T-helper 17 cell (primary cell): Measurements from ENCODE around the gene PHETA2. TPM values are rescaled to one million over a fixed set of nuclear protein-coding genes. Genes with fewer than 3 reads are reported as not detected.

Experiments
- ATAC-seq: fragments of 150-1000 bp; cut with Tn5 transposase; 2 replicates; pipeline ENCODE4 v1.10.0; 2021; ENCODE audit warnings: mild to moderate bottlenecking, moderate library complexity
- DNase-seq, 3 donors: peaks; one replicate each; pipeline versions ENCODE4 v3.0.0 to v3.0.0-alpha.2; 2020 to 2021
- H3K9me3 ChIP-seq: one replicate; pipeline ENCODE4 v1.7.0; 2013; ENCODE audit warnings: low read length, mild to moderate bottlenecking; ENCODE audit not compliant: control insufficient read depth, poor library complexity, severe bottlenecking
- H3K27ac Mint-ChIP-seq: one replicate; pipeline ENCODE4 v1.8.0; 2022; ENCODE audit warnings: mild to moderate bottlenecking, moderate library complexity, mixed read lengths
- H3K27me3 Mint-ChIP-seq: one replicate; pipeline ENCODE4 v1.8.0; 2022; ENCODE audit warnings: mixed read lengths
- H3K36me3 Mint-ChIP-seq: one replicate; pipeline ENCODE4 v1.8.0; 2022; ENCODE audit warnings: low read depth, mixed read lengths
- H3K4me1 Mint-ChIP-seq: one replicate; pipeline ENCODE4 v1.8.0; 2022; ENCODE audit warnings: mild to moderate bottlenecking, mixed read lengths
- H3K4me3 Mint-ChIP-seq: one replicate; pipeline ENCODE4 v1.8.0; 2022; ENCODE audit warnings: mild to moderate bottlenecking, moderate library complexity, mixed read lengths
- total RNA-seq, 4 donors: library from RNA in 2 of 4; stranded (reverse) in 2 of 4; gene quantifications; one replicate each; pipeline ENCODE4 v1.2.3 and lab custom pipeline; 2022 to 2026

PHETA2 gene
- total RNA-seq, 2 donors from 2014 or later = 0.90 to 2.1 TPM

DNA sequence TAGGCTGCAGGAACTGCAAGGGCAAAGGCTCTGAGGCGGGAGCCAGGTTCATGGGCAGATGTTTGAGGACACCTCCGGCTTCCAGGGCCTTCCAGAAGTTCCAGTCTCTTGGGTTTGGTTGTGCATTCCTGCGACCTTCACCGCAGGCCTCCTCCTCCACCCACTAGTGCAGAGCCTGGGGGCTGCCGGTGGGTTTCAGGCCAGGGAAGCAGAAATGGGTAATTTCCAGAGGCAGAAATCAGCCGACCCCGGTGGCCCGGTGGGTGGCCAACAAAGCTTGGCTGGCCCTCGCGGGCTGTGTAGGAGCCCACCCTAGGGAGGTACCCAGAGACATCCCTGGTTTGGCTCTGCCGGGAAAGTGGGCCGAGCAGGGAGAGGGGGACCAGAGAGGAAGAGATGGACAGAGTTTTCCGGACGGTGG, 417 bp upstream of the PHETA2 start:
- H3K27ac Mint-ChIP-seq = peak overlapping the region; percentile 86
- no peaks in the 10 kb centered on the region for H3K36me3 Mint-ChIP-seq
- H3K9me3 ChIP-seq = no peaks in the 10 kb centered on the region
- peaks cover 26% of the 10 kb centered on the region for H3K4me1 Mint-ChIP-seq
- no peaks in the 10 kb centered on the region for H3K27me3 Mint-ChIP-seq
- H3K4me3 Mint-ChIP-seq = peak overlapping the region; percentile 84
- DNase-seq = no peak
- ATAC-seq = no peak

DNA sequence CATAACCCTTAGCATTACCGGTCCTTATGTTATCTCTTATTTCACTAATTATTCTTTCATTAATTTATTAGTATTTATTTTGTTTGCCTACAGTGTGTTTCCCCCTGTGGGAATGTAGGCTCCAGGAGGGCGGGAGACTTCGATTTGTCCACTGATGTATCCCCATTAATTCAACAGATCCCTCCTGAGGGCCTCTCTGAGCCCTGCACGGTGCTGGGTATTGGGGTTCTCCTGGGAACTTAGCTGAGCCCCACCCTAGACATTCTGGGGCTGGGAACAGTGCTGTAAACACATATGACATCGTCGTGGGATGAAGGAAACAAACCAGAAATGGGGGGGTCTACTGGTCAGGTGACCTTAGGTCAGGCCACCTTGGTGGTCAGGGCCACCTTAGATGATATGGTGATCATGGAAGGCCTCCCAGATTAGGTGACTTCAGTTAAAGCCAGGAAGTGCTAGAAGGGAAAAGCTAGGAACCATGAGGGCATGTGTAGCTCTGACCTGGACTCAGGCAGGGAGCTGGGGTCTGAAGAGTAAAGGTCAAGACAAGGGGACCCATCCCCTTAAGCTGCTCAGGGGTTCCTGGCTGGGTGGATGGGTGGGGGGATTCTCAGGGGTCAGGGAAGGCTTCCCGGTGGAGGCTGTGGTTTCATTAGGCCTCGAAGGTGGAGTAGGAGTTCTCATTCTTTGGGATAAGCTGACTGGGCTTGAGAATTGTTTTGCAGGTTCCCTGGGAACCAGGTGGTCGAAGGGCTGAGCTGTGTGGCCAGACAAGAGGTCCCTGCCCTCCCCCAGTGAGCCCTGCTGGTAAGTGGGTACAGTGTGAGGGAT, 1.0 kb downstream of the PHETA2 start:
- H3K27me3 Mint-ChIP-seq = no peaks in the 10 kb centered on the region
- ATAC-seq = no peak
- peak overlapping the region; percentile 67 for H3K4me3 Mint-ChIP-seq
- H3K9me3 ChIP-seq = no peaks in the 10 kb centered on the region
- no peak for DNase-seq
- H3K27ac Mint-ChIP-seq = peak overlapping the region; percentile 84
- peaks cover 29% of the 10 kb centered on the region for H3K4me1 Mint-ChIP-seq
- H3K36me3 Mint-ChIP-seq = no peaks in the 10 kb centered on the region

GRCh38 chr22:42076764-42077485, 2.9 kb downstream of the PHETA2 start:
- H3K27me3 Mint-ChIP-seq = no peaks in the 10 kb centered on the region
- peak overlapping the region; percentile 84 for H3K27ac Mint-ChIP-seq
- DNase-seq (no peak), ATAC-seq (no peak)
- peaks cover 3% of the 10 kb centered on the region for H3K36me3 Mint-ChIP-seq
- peaks cover 23% of the 10 kb centered on the region for H3K4me1 Mint-ChIP-seq
- H3K9me3 ChIP-seq = no peaks in the 10 kb centered on the region
- H3K4me3 Mint-ChIP-seq = no peak overlapping the region

DNA sequence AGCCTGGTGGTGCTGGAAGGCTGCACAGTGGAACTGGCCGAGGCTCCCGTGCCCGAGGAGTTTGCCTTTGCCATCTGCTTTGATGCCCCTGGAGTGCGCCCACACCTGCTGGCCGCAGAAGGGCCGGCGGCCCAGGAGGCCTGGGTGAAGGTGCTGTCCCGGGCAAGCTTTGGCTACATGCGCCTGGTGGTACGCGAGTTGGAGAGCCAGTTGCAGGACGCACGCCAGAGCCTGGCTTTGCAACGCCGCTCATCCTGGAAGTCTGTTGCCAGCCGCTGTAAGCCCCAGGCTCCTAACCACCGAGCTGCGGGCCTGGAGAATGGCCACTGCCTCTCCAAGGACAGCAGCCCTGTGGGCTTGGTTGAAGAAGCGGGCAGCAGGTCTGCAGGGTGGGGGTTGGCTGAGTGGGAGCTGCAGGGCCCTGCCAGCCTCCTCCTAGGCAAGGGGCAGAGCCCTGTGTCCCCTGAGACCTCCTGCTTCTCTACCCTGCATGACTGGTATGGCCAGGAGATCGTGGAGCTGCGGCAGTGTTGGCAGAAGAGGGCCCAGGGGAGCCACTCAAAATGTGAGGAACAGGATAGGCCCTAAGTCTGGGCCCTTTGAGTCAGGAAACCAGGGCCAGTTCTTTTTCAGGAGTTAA, 3.6 kb downstream of the PHETA2 start:
- H3K27ac Mint-ChIP-seq = peak overlapping the region; percentile 97
- no peaks in the 10 kb centered on the region for H3K9me3 ChIP-seq
- peaks cover 25% of the 10 kb centered on the region for H3K4me1 Mint-ChIP-seq
- H3K36me3 Mint-ChIP-seq = peaks cover 3% of the 10 kb centered on the region
- DNase-seq (no peak), ATAC-seq (no peak)
- no peaks in the 10 kb centered on the region for H3K27me3 Mint-ChIP-seq
- no peak overlapping the region for H3K4me3 Mint-ChIP-seq

DNA sequence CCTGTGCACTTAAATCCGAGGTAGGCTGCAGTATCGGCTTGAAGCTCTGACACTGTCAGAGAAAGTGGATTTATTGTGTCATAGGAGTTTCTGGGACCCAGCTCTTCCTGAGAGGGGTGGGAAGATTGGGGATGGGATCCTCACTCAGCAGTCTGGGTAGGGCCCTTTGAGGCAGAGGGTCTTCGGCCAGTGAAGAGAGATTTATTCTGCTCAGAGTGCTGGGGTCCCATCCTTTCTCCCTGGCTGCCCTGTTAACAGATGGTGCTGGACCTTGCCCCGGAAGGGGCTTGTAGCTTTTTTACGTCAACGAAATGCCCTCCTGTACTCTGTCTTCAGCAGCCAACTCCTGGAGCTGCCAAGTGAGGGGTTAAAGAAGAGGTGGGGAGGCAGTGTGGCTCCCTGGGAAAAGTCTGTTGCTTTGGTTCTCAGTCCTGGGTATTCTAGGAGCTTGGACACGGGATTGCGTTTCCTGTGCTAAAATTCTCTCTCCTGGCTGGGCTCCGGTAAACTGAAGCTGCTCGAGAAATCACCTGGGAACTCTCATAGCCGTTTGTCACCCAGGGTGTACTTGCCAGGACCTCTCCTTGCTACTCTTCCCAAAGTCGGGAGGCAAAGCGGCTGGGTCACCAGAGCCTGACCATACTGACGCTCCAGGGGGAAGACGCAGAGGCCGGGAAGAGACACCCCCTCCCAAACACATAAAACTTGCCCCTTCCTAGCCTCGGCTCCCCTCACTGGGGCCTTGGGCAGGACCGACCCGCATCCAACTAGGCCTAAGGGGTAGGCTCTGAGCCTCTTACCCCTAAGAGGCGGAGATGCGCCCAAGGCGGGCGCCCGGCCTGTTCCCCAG, 4.6 kb downstream of the PHETA2 start:
- Mint-ChIP-seq H3K4me1 (peaks cover 20% of the 10 kb centered on the region), H3K27ac (peak overlapping the region; percentile 97), H3K27me3 (no peaks in the 10 kb centered on the region), H3K36me3 (peaks cover 3% of the 10 kb centered on the region), H3K4me3 (peak overlapping the region; percentile 96)
- peak in 1 of 3 donors; percentile 25 for DNase-seq
- no peaks in the 10 kb centered on the region for H3K9me3 ChIP-seq
- ATAC-seq = no peak

DNA sequence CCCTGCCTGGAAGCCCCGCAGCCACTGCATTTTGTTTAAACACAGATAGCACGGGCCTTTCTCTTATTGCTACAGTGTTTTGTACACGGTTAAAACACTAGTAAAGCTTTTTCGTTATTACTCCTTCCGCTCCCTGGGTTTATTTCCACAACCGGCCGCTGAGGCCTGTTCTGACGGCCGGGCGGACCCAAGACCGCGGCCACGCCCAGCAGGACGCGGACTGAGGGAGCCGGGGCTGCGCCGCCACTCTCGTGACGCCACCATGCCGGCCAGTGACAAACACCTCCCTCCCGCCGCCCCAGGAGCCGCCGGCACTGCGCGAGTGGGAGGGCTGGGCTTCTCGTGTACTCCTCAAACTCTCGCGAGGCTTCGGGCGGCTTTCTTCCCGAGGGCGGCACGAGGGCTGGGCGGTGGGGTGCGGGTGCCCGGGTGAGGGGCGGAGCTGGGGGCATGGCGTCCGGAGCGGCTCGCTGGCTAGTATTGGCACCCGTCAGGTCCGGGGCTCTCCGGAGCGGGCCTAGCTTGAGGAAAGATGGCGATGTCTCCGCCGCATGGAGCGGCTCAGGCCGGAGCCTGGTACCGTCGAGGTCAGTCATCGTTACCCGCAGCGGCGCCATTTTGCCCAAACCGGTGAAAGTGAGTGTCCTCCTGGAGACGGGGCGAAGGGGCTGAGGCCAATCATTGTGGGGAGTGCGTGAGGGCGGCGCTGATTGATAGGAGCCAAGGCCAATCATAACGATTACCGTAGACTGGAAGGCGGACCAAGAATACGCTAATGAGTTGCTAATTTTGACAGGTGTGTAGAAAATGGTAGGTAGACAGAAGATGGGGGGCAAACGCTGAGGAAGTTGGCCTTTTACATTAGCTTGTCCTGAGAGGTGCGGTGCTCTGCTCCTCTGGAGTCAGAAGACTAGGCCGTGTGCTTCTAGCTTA, 5.5 kb downstream of the PHETA2 start, which contains the start of gene SMDT1:
TSS of gene SMDT1 (plus strand) at position 382 of the 933 bp plus-strand sequence. CDS start at position 451, 69 bp downstream.
- Mint-ChIP-seq H3K27ac (peak within 1 kb of the TSS; percentile 97), H3K27me3 (no peaks in the 10 kb centered on the region), H3K4me1 (peaks cover 22% of the 10 kb centered on the region), H3K36me3 (peaks cover 3% of the 10 kb centered on the region), H3K4me3 (peak within 1 kb of the TSS; percentile 96)
- no peaks in the 10 kb centered on the region for H3K9me3 ChIP-seq
- ATAC-seq = peak; percentile 92
- peak; percentile 96 to 97 (median 97) for DNase-seq

DNA sequence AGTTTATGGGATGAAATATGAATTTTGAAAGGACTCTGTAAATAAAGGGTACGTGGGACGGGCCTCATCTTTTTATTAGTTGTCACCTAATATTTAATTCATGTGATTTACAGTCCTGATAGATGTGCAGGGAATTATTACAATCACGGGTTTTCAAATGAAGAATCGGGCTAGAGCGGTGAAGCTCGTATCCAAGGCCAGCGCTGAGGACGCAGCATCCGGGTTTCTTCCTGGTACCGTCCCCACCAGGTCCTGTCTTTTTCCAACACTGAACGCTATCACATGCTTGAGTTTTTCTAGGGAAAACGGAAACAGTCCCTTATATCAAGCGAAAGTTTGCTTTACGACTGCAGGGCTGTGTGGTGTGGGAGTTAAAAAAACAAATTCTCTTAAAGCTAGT, 6.2 kb downstream of the PHETA2 start:
- Mint-ChIP-seq H3K4me1 (peaks cover 18% of the 10 kb centered on the region), H3K4me3 (peak overlapping the region; percentile 96), H3K36me3 (peaks cover 3% of the 10 kb centered on the region), H3K27me3 (no peaks in the 10 kb centered on the region), H3K27ac (peak overlapping the region; percentile 97)
- no peak for DNase-seq
- no peak for ATAC-seq
- H3K9me3 ChIP-seq = no peaks in the 10 kb centered on the region

- Mint-ChIP-seq H3K4me1 (peaks cover 20% of the 10 kb centered on the region), H3K36me3 (peaks cover 3% of the 10 kb centered on the region), H3K4me3 (peak overlapping the region; percentile 36), H3K27ac (peak overlapping the region; percentile 70), H3K27me3 (no peaks in the 10 kb centered on the region)
- DNase-seq = no peak
- no peaks in the 10 kb centered on the region for H3K9me3 ChIP-seq
- no peak for ATAC-seq
These were observed 9.1 kb downstream of the PHETA2 start for GRCh38 chr22:42083119-42083518.

DNA sequence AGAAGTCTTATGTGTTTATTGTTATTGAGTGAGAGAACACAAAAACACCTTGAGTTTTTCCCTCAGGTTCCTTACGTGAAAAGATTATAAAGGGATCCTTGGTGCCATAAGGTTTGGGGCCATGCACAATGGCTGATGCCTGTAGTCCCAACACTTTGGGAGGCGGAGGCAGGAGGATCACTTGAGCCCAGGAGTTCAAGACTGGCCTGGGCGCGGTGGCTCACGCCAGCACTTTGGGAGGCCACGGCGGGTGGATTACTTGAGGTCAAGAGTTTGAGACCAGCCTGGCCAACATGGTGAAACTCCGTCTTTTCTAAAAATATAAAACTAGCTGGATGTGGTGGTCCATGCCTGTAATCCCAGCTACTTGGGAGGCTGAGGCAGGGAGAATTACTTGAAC, 10.8 kb downstream of the PHETA2 start:
- Mint-ChIP-seq H3K36me3 (peaks cover 5% of the 10 kb centered on the region), H3K27ac (peak overlapping the region; percentile 70), H3K4me1 (peaks cover 26% of the 10 kb centered on the region), H3K4me3 (no peak overlapping the region), H3K27me3 (no peaks in the 10 kb centered on the region)
- ATAC-seq (no peak), DNase-seq (no peak)
- H3K9me3 ChIP-seq = no peaks in the 10 kb centered on the region

- Mint-ChIP-seq H3K36me3 (peaks cover 6% of the 10 kb centered on the region), H3K27ac (no peak overlapping the region), H3K4me1 (peaks cover 28% of the 10 kb centered on the region), H3K27me3 (no peaks in the 10 kb centered on the region), H3K4me3 (no peak overlapping the region)
- DNase-seq (no peak), ATAC-seq (no peak)
- no peaks in the 10 kb centered on the region for H3K9me3 ChIP-seq
These were observed 12.0 kb downstream of the PHETA2 start for GRCh38 chr22:42086051-42086450.

- H3K9me3 ChIP-seq = no peaks in the 10 kb centered on the region
- Mint-ChIP-seq H3K4me1 (peaks cover 24% of the 10 kb centered on the region), H3K4me3 (peak within 1 kb of the TSS; percentile 97), H3K36me3 (peaks cover 4% of the 10 kb centered on the region), H3K27ac (peak within 1 kb of the TSS; percentile 95), H3K27me3 (no peaks in the 10 kb centered on the region)
- peak; percentile 89 for ATAC-seq
- peak; percentile 94 to 98 (median 95) for DNase-seq
These were observed 16.8 kb downstream of the PHETA2 start, which contains the start of gene NDUFA6 for GRCh38 chr22:42090596-42091454. Gene NDUFA6, minus strand, starts transcription at chr22:42090772. Its CDS starts 28 bp downstream, at chr22:42090744.
